OCI-LY1 (cell line): ENCODE data around the gene ZNF692.

Experiments
- EZH2 ChIP-seq: fragments of 200-600 bp; sonication (generic), shearing (Covaris generic); IDR thresholded peaks from 2 replicates; pipeline ENCODE4 v1.8.0; 2017; ENCODE audit warnings: borderline replicate concordance, mixed run types, mild to moderate bottlenecking, antibody characterized with exemption, low read length, moderate library complexity, mixed read lengths
- TF ChIP-seq, protein P1 (sequence below): fragments of 200-600 bp; sonication (generic), shearing (Covaris generic); IDR thresholded peaks from 2 replicates; pipeline ENCODE4 v1.5.1; 2017; ENCODE audit warnings: mild to moderate bottlenecking, antibody characterized with exemption, low read length, moderate library complexity, mixed read lengths

DNA sequence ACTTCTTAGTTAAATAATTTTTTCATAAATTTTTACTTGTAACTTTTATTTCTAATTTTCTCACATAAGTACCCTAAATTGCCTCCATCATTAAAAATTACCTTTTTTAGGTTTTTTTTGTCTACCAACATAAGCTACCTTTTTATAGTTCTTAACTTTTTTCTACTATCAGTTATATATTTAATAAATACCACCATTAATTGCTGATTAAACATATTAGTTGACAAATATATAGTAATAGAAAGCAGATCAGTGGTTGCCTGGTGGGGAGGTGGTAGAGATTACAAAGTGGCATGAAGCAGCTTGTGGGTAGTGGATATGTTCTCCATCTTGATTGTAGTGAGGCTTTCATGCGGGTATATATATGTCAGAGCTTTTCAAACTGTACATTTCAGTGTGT, 27.0 kb downstream of the ZNF692 start:
- TF ChIP-seq, protein P1, sequence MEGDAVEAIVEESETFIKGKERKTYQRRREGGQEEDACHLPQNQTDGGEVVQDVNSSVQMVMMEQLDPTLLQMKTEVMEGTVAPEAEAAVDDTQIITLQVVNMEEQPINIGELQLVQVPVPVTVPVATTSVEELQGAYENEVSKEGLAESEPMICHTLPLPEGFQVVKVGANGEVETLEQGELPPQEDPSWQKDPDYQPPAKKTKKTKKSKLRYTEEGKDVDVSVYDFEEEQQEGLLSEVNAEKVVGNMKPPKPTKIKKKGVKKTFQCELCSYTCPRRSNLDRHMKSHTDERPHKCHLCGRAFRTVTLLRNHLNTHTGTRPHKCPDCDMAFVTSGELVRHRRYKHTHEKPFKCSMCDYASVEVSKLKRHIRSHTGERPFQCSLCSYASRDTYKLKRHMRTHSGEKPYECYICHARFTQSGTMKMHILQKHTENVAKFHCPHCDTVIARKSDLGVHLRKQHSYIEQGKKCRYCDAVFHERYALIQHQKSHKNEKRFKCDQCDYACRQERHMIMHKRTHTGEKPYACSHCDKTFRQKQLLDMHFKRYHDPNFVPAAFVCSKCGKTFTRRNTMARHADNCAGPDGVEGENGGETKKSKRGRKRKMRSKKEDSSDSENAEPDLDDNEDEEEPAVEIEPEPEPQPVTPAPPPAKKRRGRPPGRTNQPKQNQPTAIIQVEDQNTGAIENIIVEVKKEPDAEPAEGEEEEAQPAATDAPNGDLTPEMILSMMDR = no peak
- TF ChIP-seq EZH2 = no peak
